Thyroid gland (tissue), 4 donors: ENCODE measurements around the gene GAS7. TPM values are rescaled to one million over a fixed set of nuclear protein-coding genes. Genes with fewer than 3 reads are reported as not detected.

Experiments
- DNase-seq, 2 donors: peaks; one replicate each; pipeline ENCODE4 v3.0.0-alpha.2; 2019
- H3K27ac ChIP-seq, 3 donors: fragments of 200-600 bp; sonication (generic); 1 replicate in 2 of 3; 2 replicates in 1 of 3; pipeline ENCODE4 v1.5.1; 2016 to 2019; ENCODE audit warnings: mild to moderate bottlenecking in 1 of 3, moderate library complexity in 1 of 3
- H3K27me3 ChIP-seq: fragments of 200-600 bp; sonication (generic); one replicate; pipeline ENCODE4 v1.5.1; 2019
- H3K36me3 ChIP-seq, 2 donors: fragments of 200-600 bp; sonication (generic); one replicate each; pipeline ENCODE4 v1.5.1; 2016 to 2019
- H3K4me1 ChIP-seq, 2 donors: fragments of 200-600 bp; sonication (generic); one replicate each; pipeline ENCODE4 v1.5.1; 2017 to 2019
- H3K4me3 ChIP-seq, 3 donors: fragments of 200-600 bp; sonication (generic); replicated peaks in 1 of 3; 1 replicate in 2 of 3; 2 replicates in 1 of 3; pipeline ENCODE4 v1.5.1; 2016; ENCODE audit warnings: mild to moderate bottlenecking in 1 of 3
- H3K9me3 ChIP-seq: fragments of 200-600 bp; sonication (generic); one replicate; pipeline ENCODE4 v1.5.1; 2017
- POLR2A ChIP-seq, 2 donors: fragments of 450-650 bp; IDR thresholded peaks; one replicate each; pipeline ENCODE4 v1.6.1; 2017; ENCODE audit warnings: antibody characterized with exemption in 2 of 2, mild to moderate bottlenecking in 2 of 2, moderate library complexity in 1 of 2
- WGBS, 2 donors: methylation state at CpG; one replicate each; pipeline ENCODE4 v1.1.5; 2017; 5-methylcytosine and 5-hydroxymethylcytosine counted together
- intact Hi-C: fragments of 100-400 bp; cut with DNase I; formaldehyde crosslinking; loops from one replicate; pipeline ENCODE4 v1.15.1; 2023
- total RNA-seq, 4 donors: library from RNA; depleted of rRNA; stranded (reverse); fragments of >200 nt; gene quantifications; one replicate each; pipeline ENCODE4 v1.2.3, GENCODE V29; 2016
- TF ChIP-seq, protein P1 (sequence below), 6 experiments: fragments of 200-600 bp in 3 of 6; fragments of 450-650 bp in 3 of 6; sonication (generic) in 3 of 6; IDR thresholded peaks; one replicate each; pipeline ENCODE4 v1.5.1; 2016 to 2019; ENCODE audit warnings: antibody characterized with exemption in 6 of 6, mild to moderate bottlenecking in 2 of 6, inconsistent platforms in 1 of 6, moderate library complexity in 1 of 6

Gene GAS7
- total RNA-seq, 4 donors from 2014 or later = 7.5 to 30.3 (median 24.1) TPM

DNA sequence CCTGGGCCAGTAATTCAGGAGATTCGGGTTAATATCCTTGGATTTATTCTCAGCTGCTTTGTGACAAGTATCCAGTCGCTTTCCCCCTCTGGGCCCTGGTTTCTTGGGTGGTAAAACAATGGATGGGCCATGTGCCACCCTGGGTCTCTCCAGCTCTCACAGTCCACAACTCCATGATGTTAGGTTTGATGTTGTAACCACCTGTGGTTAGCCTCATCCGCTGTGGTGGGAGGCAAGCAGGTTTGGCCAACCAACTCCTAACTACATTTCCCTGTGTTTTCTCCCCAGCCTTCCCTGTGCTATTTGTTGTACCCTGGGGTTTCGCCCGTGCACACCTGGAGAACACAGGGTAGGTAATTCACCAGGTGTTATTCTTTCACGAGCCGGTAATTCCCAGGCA lies 337.6 kb downstream of the GAS7 start:
- Histone ChIP-seq H3K9me3 (no peaks in the 10 kb centered on the region), H3K27me3 (no peaks in the 10 kb centered on the region), H3K4me1 (no peaks in the 10 kb centered on the region), H3K4me3 (no peak overlapping the region), H3K36me3 (no peaks in the 10 kb centered on the region), H3K27ac (no peak overlapping the region)
- intact Hi-C loops = no loop called here
- DNase-seq = no peak
- TF ChIP-seq POLR2A (IDR thresholded peaks at IDR 0.05) = no peak
- TF ChIP-seq, protein P1, sequence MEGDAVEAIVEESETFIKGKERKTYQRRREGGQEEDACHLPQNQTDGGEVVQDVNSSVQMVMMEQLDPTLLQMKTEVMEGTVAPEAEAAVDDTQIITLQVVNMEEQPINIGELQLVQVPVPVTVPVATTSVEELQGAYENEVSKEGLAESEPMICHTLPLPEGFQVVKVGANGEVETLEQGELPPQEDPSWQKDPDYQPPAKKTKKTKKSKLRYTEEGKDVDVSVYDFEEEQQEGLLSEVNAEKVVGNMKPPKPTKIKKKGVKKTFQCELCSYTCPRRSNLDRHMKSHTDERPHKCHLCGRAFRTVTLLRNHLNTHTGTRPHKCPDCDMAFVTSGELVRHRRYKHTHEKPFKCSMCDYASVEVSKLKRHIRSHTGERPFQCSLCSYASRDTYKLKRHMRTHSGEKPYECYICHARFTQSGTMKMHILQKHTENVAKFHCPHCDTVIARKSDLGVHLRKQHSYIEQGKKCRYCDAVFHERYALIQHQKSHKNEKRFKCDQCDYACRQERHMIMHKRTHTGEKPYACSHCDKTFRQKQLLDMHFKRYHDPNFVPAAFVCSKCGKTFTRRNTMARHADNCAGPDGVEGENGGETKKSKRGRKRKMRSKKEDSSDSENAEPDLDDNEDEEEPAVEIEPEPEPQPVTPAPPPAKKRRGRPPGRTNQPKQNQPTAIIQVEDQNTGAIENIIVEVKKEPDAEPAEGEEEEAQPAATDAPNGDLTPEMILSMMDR (IDR thresholded peaks at IDR 0.05) = no peak
- WGBS, 2 donors = 66 to 84% methylated on average over 7 of the region's 7 CpGs

Other genes starting within 250 kb of the GAS7 start
- not detected for gene MYH13, start 174.4 kb upstream of the GAS7 start, total RNA-seq
- gene MYH8, start 223.3 kb upstream of the GAS7 start, total RNA-seq = not detected